Measurements from ENCODE around the gene ZNF862.

Gene ZNF862

DNA sequence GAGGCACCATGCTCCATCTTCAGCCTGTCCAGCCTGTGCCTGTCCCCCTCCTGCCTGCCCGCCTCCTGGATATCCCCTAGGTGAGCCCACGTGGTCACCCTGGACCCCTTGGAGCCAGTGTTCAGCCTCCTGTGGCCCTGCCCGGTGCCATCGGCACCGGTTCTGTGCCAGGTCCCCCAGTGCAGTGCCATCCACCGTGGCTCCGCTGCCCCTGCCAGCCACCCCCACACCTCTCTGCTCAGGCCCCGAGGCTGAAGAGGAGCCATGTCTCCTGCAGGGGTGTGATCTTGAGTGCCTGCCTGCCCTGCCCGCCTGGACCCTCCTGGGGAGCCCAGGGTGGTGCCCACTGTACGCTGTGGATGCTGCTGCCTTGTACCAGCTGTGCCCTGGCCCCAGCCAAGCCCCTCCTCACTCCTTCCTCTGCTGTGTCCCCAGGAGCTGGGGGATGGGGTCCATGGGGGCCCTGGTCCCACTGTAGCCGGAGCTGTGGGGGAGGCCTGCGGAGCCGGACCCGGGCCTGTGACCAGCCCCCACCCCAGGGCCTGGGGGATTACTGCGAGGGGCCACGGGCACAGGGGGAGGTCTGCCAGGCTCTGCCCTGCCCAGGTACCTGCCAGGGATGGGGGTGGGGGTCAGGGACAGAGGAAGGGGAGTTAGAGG is 26.2 kb upstream of the ZNF862 start:
- DNase-seq (ENCODE audit: low spot score), result no peak

DNA sequence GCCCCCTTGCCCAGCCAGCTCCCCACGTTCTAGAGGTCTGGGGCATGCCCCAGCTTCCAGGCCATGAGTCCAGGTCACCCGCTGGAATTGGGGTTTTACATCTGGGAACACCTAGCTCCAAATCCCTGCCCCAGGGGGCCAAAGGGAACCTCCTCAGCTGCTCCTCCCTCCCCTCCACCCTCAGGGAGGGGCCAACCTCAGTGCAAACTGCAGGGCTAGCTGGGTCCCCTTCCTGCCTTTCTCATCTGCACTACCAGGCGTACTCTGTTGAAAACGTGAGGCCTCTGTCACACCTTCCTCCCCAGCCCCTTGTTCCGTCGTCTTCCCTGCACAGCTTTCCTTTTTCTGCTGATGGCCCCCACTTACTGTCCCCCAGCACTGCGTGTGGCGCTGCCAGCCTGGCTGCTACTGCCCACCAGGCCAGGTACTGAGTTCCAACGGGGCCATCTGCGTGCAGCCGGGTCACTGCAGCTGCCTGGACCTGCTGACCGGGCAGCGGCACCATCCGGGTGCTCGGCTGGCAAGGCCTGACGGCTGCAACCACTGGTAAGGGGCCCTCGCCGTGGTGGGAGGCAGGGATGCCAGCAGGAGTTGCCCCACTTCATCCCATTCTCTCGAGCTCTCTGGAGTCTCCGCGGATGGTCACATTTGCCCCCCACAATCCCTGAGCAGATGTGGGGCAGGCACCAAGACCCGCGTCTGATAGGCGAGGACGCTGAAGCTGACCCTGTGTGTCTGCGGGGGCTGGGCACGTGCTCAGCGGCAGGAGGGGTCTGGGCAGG is 24.7 kb upstream of the ZNF862 start:
- no peak for DNase-seq (ENCODE audit: low spot score)

GRCh38 chr7:149814494-149814893 is 23.7 kb upstream of the ZNF862 start:
- DNase-seq (ENCODE audit: low spot score), result no peak

DNA sequence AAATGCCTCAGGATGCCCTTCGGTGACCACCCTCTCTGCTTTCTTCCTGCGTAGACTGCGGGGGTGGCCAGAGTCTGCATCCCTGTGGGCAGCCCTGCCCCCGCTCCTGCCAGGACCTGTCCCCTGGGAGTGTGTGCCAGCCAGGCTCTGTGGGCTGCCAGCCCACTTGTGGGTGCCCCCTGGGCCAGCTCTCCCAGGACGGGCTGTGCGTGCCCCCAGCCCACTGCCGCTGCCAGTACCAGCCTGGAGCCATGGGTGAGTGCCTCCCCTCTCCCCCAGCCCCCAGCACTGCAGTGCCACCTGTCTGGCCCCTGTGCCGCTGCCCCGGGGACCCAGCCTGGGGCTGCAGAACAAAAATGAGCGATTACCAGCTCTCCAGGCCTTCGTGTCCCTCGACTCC is 23.1 kb upstream of the ZNF862 start:
- no peak for DNase-seq (ENCODE audit: low spot score)

DNA sequence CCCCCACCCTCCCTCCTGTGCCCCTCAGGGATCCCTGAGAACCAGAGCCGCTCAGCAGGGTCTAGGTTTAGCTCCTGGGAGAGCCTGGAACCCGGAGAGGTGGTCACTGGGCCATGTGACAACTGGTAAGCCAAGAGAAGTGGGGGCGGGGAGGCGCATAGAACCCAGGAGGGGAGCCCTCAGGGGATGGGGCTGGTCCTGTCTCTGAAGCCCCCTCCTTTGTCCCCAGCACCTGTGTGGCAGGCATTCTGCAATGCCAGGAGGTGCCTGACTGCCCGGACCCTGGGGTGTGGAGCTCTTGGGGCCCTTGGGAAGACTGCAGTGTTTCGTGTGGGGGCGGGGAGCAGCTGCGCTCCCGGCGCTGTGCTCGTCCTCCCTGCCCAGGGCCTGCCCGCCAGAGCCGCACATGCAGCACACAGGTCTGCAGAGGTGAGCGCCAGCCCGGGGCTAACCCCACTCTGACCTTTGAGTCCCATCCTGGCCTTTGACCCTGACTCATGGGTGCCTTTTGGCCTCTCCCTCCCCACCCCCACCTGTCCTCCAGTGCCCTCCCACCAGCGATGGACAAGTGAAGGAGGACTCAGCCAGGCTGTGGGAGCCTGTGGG is 22.4 kb upstream of the ZNF862 start:
- DNase-seq (ENCODE audit: low spot score), result no peak

DNA sequence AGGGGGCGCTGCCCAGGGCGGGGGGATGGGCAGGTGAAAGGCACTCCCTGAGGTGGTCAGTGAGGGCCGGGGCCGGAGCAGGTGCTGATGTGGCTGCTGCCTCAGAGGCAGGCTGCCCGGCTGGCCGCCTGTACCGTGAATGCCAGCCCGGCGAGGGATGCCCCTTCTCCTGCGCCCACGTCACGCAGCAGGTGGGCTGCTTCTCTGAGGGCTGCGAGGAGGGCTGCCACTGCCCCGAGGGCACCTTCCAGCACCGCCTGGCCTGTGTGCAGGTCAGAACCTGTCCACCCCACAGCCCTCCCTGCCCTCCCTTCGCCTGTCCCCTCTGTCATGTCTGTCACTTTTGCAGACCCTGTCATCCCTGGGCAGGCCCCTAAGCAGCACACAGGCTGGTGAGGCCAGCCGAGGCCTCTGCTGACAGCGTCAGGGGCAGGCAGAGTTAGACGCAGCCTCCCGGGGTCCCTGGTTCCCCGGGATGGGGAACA is 21.9 kb upstream of the ZNF862 start:
- DNase-seq (ENCODE audit: low spot score), result no peak

DNA sequence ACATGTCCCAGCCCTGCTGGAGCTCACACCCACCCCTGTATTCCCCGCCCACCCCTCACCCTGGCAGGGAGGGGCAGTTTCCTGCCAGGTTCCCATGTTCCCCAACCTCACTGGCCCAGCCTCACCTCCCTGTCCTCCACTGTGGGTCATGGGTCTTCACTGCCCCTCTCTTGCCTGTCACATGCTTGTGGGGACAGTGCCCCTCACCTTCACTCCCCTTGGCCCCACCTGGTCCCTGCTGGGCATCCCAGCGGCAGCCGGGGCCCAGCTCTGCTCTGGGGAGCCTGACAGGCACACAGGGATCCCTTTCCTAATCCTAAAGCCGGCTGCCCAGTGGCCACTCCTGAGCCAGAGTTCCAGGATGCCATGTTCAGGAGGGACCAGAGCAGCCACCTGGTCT is 21.4 kb upstream of the ZNF862 start:
- DNase-seq (ENCODE audit: low spot score), result no peak

DNA sequence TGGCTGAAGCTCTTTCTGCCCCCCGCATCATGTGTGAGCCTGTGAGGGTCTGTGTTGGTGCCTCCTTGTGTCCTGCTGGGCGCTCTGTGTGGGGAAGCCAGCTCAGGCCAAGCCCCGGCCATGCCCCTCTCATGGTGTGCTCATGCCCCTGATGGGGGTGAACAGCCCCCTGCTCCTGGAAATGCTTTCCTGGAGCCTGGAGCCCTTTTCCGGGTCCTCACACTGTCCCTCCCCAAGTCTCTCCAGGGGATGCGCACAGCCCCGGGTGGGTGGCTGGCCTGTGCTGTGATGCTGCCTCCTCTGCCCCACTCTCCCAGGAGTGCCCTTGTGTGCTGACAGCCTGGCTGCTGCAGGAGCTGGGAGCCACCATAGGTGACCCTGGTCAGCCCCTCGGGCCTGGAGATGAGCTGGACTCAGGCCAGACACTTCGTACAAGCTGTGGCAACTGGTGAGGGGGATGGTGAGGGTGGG is 20.8 kb upstream of the ZNF862 start:
- DNase-seq (ENCODE audit: low spot score), result no peak

- DNase-seq (ENCODE audit: low spot score), result no peak
These were observed 20.2 kb upstream of the ZNF862 start for GRCh38 chr7:149817836-149818535.

- DNase-seq (ENCODE audit: low spot score), result no peak
These were observed 19.7 kb upstream of the ZNF862 start for GRCh38 chr7:149818536-149818840.

GRCh38 chr7:149819141-149819960 is 18.8 kb upstream of the ZNF862 start:
- no peak for DNase-seq (ENCODE audit: low spot score)

DNA sequence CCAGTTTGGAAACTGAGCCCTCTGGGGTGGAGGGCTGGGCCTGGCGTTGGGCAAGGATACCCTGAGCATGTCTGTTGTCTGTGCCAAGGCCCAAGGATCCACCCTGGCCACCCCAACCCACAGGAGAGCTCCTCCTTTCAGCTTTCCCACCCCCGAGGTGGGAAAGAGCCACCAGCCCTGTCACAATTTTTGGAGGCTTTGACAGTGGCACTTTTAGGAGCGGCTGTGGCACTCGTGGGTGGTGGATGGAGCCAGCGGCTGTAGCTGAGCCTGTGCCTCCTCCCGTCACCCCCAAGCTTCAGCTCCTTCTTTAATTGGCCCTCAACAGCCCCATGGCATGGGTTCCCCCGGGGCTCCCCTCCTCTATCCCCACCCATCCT is 18.2 kb upstream of the ZNF862 start:
- no peak for DNase-seq (ENCODE audit: low spot score)

GRCh38 chr7:149820622-149821190 is 17.5 kb upstream of the ZNF862 start:
- DNase-seq (ENCODE audit: low spot score), result no peak

GRCh38 chr7:149821191-149822148 is 16.7 kb upstream of the ZNF862 start:
- no peak for DNase-seq (ENCODE audit: low spot score)

DNA sequence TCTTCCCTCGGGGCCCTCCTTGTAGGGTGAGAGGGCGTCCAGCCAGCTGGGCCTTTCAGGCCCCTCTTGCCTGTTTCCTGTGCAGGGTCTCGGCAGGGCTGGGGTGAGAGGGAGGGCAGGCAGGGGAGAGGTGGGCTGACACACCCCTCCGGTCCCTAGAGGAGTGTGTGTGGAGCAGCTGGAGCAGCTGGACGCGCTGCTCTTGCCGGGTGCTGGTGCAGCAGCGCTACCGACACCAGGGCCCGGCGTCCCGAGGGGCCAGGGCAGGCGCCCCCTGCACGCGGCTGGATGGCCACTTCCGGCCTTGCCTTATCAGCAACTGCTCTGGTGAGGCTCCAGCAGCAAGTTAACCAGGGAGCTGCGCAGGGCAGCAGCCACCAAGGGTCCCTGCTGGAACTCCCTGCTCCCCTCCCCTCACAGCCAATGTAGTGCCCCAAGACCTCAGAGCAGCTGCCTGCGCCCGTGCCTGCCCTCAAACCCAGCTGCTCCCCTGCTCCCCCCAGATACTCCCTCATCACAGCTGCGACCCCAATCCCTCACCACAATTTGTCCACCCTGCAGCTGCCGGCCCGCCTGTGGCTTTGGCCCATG is 15.7 kb upstream of the ZNF862 start:
- no peak for DNase-seq (ENCODE audit: low spot score)

GRCh38 chr7:149823191-149823630 is 15.0 kb upstream of the ZNF862 start:
- no peak for DNase-seq (ENCODE audit: low spot score)

- DNase-seq (ENCODE audit: low spot score), result no peak
These were observed 14.5 kb upstream of the ZNF862 start for GRCh38 chr7:149823631-149824199.

- no peak for DNase-seq (ENCODE audit: low spot score)
These were observed 13.9 kb upstream of the ZNF862 start for GRCh38 chr7:149824301-149824741.

Measured in Ammon's horn (tissue), 1 donor.